IPS-15b (cell line): ENCODE data around the gene COL18A1.

Experiments used
- H3K27me3 ChIP-seq: one replicate; pipeline ENCODE4 v1.6.1; 2013; ENCODE audit warnings: low read length; ENCODE audit not compliant: control insufficient read depth, insufficient read depth
- H3K36me3 ChIP-seq: one replicate; pipeline ENCODE4 v1.6.1; 2013; ENCODE audit warnings: low read length; ENCODE audit not compliant: control insufficient read depth, insufficient read depth
- H3K4me1 ChIP-seq: one replicate; pipeline ENCODE4 v1.6.1; 2013; ENCODE audit warnings: mild to moderate bottlenecking, low read length; ENCODE audit not compliant: control insufficient read depth, insufficient read depth
- H3K4me3 ChIP-seq: one replicate; pipeline ENCODE4 v1.5.1; 2013; ENCODE audit warnings: low read depth, low read length
- H3K9ac ChIP-seq: one replicate; pipeline ENCODE4 v1.6.1; 2013; ENCODE audit warnings: low read depth, mild to moderate bottlenecking, low read length
- H3K9me3 ChIP-seq: one replicate; pipeline ENCODE4 v1.6.1; 2013; ENCODE audit warnings: mild to moderate bottlenecking, low read length; ENCODE audit not compliant: control insufficient read depth, insufficient read depth

The COL18A1 gene

GRCh38 chr21:45463871-45464270 lies 58.9 kb downstream of the COL18A1 start:
- Histone ChIP-seq H3K4me1 (no peaks in the 10 kb centered on the region), H3K27me3 (no peaks in the 10 kb centered on the region), H3K4me3 (no peak overlapping the region), H3K36me3 (peaks cover 15% of the 10 kb centered on the region), H3K9ac (no peak overlapping the region), H3K9me3 (no peaks in the 10 kb centered on the region)

- no peak overlapping the region for H3K4me3 ChIP-seq
- H3K27me3 ChIP-seq, result no peaks in the 10 kb centered on the region
- H3K9me3 ChIP-seq, result no peaks in the 10 kb centered on the region
- no peaks in the 10 kb centered on the region for H3K4me1 ChIP-seq
- H3K36me3 ChIP-seq, result peaks cover 19% of the 10 kb centered on the region
- H3K9ac ChIP-seq, result no peak overlapping the region
Measured at GRCh38 chr21:45464309-45464708, 59.3 kb downstream of the COL18A1 start.

- Histone ChIP-seq H3K27me3 (no peaks in the 10 kb centered on the region), H3K4me3 (no peak overlapping the region), H3K9ac (no peak overlapping the region), H3K36me3 (peaks cover 16% of the 10 kb centered on the region), H3K9me3 (no peaks in the 10 kb centered on the region), H3K4me1 (no peaks in the 10 kb centered on the region)
Measured at GRCh38 chr21:45465105-45465504, 60.1 kb downstream of the COL18A1 start.

GRCh38 chr21:45465611-45466329 lies 60.8 kb downstream of the COL18A1 start:
- Histone ChIP-seq H3K9me3 (no peaks in the 10 kb centered on the region), H3K36me3 (peaks cover 16% of the 10 kb centered on the region), H3K27me3 (no peaks in the 10 kb centered on the region), H3K9ac (no peak overlapping the region), H3K4me3 (no peak overlapping the region), H3K4me1 (no peaks in the 10 kb centered on the region)

- H3K4me3 ChIP-seq, result no peak overlapping the region
- no peak overlapping the region for H3K9ac ChIP-seq
- H3K9me3 ChIP-seq, result no peaks in the 10 kb centered on the region
- no peaks in the 10 kb centered on the region for H3K4me1 ChIP-seq
- H3K27me3 ChIP-seq, result no peaks in the 10 kb centered on the region
- H3K36me3 ChIP-seq, result peaks cover 16% of the 10 kb centered on the region
Measured at GRCh38 chr21:45466330-45467220, 61.6 kb downstream of the COL18A1 start.

- no peaks in the 10 kb centered on the region for H3K4me1 ChIP-seq
- H3K27me3 ChIP-seq, result no peaks in the 10 kb centered on the region
- no peak overlapping the region for H3K4me3 ChIP-seq
- peaks cover 16% of the 10 kb centered on the region for H3K36me3 ChIP-seq
- H3K9ac ChIP-seq, result no peak overlapping the region
- H3K9me3 ChIP-seq, result no peaks in the 10 kb centered on the region
Measured at GRCh38 chr21:45467221-45467779, 62.3 kb downstream of the COL18A1 start.

GRCh38 chr21:45468051-45468970 lies 63.3 kb downstream of the COL18A1 start:
- H3K27me3 ChIP-seq, result no peaks in the 10 kb centered on the region
- H3K4me1 ChIP-seq, result no peaks in the 10 kb centered on the region
- H3K9me3 ChIP-seq, result no peaks in the 10 kb centered on the region
- H3K36me3 ChIP-seq, result peaks cover 16% of the 10 kb centered on the region
- no peak overlapping the region for H3K4me3 ChIP-seq
- no peak overlapping the region for H3K9ac ChIP-seq

- Histone ChIP-seq H3K9ac (no peak overlapping the region), H3K4me1 (no peaks in the 10 kb centered on the region), H3K27me3 (no peaks in the 10 kb centered on the region), H3K9me3 (no peaks in the 10 kb centered on the region), H3K36me3 (peaks cover 20% of the 10 kb centered on the region), H3K4me3 (no peak overlapping the region)
Measured at GRCh38 chr21:45468971-45469272, 64.0 kb downstream of the COL18A1 start.

- Histone ChIP-seq H3K36me3 (peaks cover 25% of the 10 kb centered on the region), H3K9ac (no peak overlapping the region), H3K27me3 (no peaks in the 10 kb centered on the region), H3K9me3 (no peaks in the 10 kb centered on the region), H3K4me1 (no peaks in the 10 kb centered on the region), H3K4me3 (no peak overlapping the region)
Measured at GRCh38 chr21:45469273-45470086, 64.5 kb downstream of the COL18A1 start.

GRCh38 chr21:45470087-45470515 lies 65.1 kb downstream of the COL18A1 start:
- H3K36me3 ChIP-seq, result peaks cover 32% of the 10 kb centered on the region
- no peaks in the 10 kb centered on the region for H3K27me3 ChIP-seq
- H3K4me1 ChIP-seq, result no peaks in the 10 kb centered on the region
- no peaks in the 10 kb centered on the region for H3K9me3 ChIP-seq
- H3K9ac ChIP-seq, result no peak overlapping the region
- H3K4me3 ChIP-seq, result no peak overlapping the region
